ENCODE measurements around the gene RAB1A.
A peak's percentile ranks its signal among the peaks of the same experiment; 100 is the strongest.

Gene RAB1A

GRCh38 chr2:65059071-65059470, 70.8 kb downstream of the RAB1A start:
- TF ChIP-seq CTCF (IDR thresholded peaks at IDR 0.05; ENCODE audit: borderline replicate concordance, control extremely low read depth, extremely low read depth, insufficient read depth, missing control alignments), result no peak
- in situ Hi-C loops (cut with MboI; ENCODE audit: low sequenced_read_pairs, unreplicated experiment), result no loop called here

GRCh38 chr2:65057391-65058052, 72.4 kb downstream of the RAB1A start:
- DNase-seq (ENCODE audit: low spot score), result peak; percentile 71
- in situ Hi-C loops (cut with MboI; ENCODE audit: low sequenced_read_pairs, unreplicated experiment), result no loop called here
- no peak for TF ChIP-seq CTCF (IDR thresholded peaks at IDR 0.05; ENCODE audit: borderline replicate concordance, control extremely low read depth, extremely low read depth, insufficient read depth, missing control alignments)

More at GRCh38 chr2:65059071-65059470, 70.8 kb downstream of the RAB1A start:
- no peak for DNase-seq (ENCODE audit: low spot score)

- in situ Hi-C loops (cut with MboI; ENCODE audit: low sequenced_read_pairs, unreplicated experiment), result no loop called here
- no peak for DNase-seq (ENCODE audit: low spot score)
- no peak for TF ChIP-seq CTCF (IDR thresholded peaks at IDR 0.05; ENCODE audit: borderline replicate concordance, control extremely low read depth, extremely low read depth, insufficient read depth, missing control alignments)
Observed at GRCh38 chr2:65057054-65057375, 72.9 kb downstream of the RAB1A start.

- in situ Hi-C loops (cut with MboI; ENCODE audit: low sequenced_read_pairs, unreplicated experiment), result no loop called here
- DNase-seq (ENCODE audit: low spot score), result peak; percentile 97
- TF ChIP-seq CTCF (IDR thresholded peaks at IDR 0.05; ENCODE audit: borderline replicate concordance, control extremely low read depth, extremely low read depth, insufficient read depth, missing control alignments), result no peak
Observed at GRCh38 chr2:65056215-65057053, 73.5 kb downstream of the RAB1A start, which contains the start of gene CEP68. Gene CEP68, plus strand, starts transcription at chr2:65056416. Its CDS starts 13,029 bp downstream, at chr2:65069445.

- TF ChIP-seq CTCF (IDR thresholded peaks at IDR 0.05; ENCODE audit: borderline replicate concordance, control extremely low read depth, extremely low read depth, insufficient read depth, missing control alignments), result no peak
- no peak for DNase-seq (ENCODE audit: low spot score)
- in situ Hi-C loops (cut with MboI; ENCODE audit: low sequenced_read_pairs, unreplicated experiment), result no loop called here
Observed at GRCh38 chr2:65055422-65056214, 74.3 kb downstream of the RAB1A start.

GRCh38 chr2:65054749-65055421, 75.0 kb downstream of the RAB1A start:
- TF ChIP-seq CTCF (IDR thresholded peaks at IDR 0.05; ENCODE audit: borderline replicate concordance, control extremely low read depth, extremely low read depth, insufficient read depth, missing control alignments), result no peak
- in situ Hi-C loops (cut with MboI; ENCODE audit: low sequenced_read_pairs, unreplicated experiment), result no loop called here
- no peak for DNase-seq (ENCODE audit: low spot score)
